EL (cell line): Measurements from ENCODE around the gene PDE4A.
A peak's percentile ranks its signal among the peaks of the same experiment; 100 is the strongest.

Experiments used
- DNase-seq: peaks from one replicate; pipeline ENCODE4 v3.0.0-alpha.2; 2016

Gene PDE4A

GRCh38 chr19:10468133-10468532 lies 47.8 kb downstream of the PDE4A start:
- DNase-seq: no peak

- DNase-seq: peak; percentile 46
These were observed 51.6 kb downstream of the PDE4A start for GRCh38 chr19:10471909-10472308.

- no peak for DNase-seq
These were observed 52.9 kb downstream of the PDE4A start for GRCh38 chr19:10473192-10473591.

GRCh38 chr19:10474962-10475451 lies 54.7 kb downstream of the PDE4A start:
- DNase-seq: no peak

DNA sequence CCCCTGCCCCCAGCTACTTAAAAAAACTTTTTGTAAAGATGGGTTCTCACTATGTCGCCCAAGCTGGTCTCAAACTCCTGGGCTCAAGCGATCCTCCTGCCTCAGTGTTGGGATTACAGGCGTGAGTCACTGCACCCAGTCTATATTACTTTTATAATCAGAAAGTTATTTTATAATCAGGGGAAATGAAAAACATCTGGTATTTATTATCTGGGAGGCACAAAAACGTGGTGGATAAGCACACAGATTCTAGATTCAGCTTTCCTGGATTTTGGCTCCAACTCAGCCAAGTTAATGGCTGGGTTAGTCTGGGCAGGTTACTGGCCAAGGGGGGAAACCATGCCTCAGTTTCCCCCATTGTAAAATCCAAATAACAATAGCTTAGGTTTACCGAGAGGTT lies 58.1 kb downstream of the PDE4A start:
- peak; percentile 28 for DNase-seq

DNA sequence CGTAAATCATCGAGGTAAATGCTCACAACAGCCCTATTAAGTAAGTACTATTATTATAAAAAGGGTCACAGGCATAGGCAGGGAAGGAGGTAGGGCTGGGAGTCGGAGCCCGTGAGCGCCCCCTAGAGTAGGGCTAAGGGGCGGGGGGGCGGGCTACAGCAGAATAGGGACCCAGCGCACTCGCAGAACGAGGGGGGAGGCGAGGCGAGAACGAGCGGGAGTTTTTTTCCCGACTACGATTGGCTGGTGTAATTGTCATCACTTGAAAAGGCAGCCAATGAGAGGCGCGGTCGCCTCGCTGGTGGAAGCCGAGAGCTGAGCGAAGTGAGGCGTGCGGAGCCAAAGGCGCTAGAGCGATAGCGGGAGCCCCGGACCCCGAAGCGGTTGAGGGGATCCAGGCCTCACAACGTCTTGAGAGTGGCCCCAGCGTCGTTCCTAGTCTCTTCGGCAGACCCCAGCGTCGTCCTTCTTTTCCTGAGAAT lies 58.6 kb downstream of the PDE4A start:
- DNase-seq: peak; percentile 92

DNA sequence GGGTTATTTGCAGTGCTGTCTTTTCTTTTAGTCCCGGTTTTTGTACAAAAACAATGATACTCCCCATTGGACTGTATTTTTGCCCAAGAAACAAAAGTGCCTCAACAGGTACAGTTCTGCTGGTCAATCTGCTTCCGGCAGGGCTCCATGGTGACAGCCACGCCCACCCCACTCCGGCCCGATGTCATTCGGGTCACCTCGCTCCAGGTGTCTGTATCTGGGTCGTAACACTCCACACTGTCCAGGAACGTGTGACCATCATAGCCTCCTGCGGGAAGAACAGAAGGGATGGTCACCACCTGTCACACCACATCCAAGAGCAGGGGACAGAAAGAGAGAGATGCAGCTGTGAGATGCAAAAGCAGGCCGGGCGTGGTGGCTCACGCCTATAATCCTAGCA lies 66.2 kb downstream of the PDE4A start:
- no peak for DNase-seq

GRCh38 chr19:10491472-10492047 lies 71.2 kb downstream of the PDE4A start:
- no peak for DNase-seq

- DNase-seq: no peak
These were observed 77.0 kb downstream of the PDE4A start for GRCh38 chr19:10497371-10497770.

- DNase-seq: no peak
These were observed 79.4 kb downstream of the PDE4A start for GRCh38 chr19:10499550-10500246.

DNA sequence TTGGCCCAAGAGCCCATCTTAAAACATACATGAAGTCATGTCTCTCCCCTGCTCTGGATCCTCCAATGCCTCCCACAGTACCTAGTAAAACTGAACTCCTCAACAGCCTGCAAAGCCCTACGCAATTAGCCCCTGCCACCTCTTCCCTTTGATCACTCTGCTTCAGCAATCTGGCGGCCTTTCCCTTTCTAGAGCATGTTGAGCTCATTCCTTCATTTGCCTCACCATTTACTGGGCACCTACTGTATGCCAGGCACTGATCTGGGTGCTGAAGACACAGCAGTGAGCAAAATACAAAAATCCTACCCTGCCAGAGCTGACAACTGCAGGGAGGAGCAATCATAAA lies 79.9 kb downstream of the PDE4A start:
- DNase-seq: no peak

DNA sequence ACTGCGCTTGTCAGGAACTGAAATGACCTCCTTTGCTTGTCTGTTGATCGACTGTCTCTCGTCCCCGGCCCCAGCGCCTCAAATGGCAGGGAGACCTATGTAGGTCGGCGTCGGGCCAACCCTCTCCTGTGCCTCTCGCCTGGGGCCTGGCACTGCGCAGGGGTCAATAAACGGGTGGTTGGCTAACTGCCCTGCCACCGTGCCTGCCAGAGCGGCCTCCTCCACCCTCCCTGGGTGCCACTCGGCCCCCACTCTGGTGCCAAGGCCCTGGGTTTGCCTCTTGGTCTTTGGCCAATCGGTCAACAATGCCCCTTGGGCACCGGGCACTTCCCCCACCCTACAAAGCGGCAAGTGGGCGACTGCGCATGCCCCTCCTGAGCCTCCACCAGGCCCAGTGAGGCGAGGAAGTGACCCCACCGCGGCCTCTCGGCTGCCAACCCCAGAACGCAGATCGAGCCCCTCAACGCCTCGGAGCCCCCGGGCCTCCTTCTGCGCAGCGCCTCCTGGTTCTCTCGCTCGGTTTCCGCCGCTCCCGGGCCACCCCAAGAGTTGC lies 81.7 kb downstream of the PDE4A start:
- peak; percentile 68 for DNase-seq

DNA sequence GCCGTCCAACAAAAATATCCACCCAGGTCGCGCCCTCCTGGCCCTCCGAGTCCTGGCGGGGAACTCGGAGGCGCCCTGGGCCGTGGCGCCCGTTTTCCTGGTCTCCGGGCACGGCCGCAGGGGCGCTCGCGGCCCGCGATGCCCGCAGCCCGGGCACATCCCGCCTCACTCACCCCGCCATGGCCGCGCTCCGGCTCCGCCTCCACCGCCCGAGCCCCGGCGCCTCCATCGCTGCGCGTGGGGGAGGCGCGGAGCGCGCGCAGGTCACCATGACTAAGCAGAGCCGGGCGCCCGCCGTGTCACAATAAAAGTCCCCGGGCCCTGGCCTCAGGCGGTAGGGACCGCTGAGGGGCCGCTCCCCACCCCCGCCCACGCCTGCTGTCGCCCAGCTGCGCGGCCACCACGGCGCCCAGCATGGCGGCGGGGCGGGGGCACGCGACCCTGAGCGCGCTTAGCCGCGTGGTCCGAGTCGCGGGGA lies 82.2 kb downstream of the PDE4A start:
- peak; percentile 89 for DNase-seq

GRCh38 chr19:10503002-10503789 lies 82.9 kb downstream of the PDE4A start, which contains the start of gene KEAP1:
TSS of gene KEAP1 (minus strand) at chr19:10503356. CDS start at chr19:10500033, 3,323 bp downstream.
- peak; percentile 42 for DNase-seq

DNA sequence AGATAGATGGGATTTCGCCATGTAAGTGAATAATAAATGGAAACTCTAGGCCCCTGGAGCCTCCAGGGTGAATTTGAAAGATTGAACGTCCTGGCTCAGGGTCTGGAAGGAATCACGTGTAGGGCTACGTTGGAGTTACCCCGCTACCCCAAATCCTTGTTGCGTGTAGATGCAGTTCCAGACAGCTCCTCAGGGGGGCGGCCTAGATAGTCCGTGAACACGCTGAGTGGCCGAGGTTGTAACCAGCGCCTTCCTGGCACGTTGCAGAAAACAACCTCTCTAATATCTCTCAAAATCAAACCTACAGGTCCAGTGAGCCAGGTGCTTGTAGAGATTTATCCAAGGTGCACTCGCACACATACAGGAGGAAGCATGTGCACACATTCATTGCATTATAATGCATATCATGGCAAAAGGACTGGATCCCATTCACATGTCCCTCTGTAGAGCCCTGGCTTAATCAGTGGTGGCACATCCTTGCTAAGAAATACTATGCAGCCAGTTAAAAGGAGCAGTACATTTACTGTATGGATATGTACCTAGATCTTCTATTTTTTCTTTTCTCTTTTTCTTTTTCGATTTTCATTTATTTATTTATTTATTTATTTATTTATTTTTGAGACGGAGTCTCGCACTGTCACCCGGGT lies 85.4 kb downstream of the PDE4A start:
- DNase-seq: peak; percentile 61

GRCh38 chr19:10508036-10508435 lies 87.7 kb downstream of the PDE4A start:
- no peak for DNase-seq

GRCh38 chr19:10508707-10509106 lies 88.4 kb downstream of the PDE4A start:
- no peak for DNase-seq

DNA sequence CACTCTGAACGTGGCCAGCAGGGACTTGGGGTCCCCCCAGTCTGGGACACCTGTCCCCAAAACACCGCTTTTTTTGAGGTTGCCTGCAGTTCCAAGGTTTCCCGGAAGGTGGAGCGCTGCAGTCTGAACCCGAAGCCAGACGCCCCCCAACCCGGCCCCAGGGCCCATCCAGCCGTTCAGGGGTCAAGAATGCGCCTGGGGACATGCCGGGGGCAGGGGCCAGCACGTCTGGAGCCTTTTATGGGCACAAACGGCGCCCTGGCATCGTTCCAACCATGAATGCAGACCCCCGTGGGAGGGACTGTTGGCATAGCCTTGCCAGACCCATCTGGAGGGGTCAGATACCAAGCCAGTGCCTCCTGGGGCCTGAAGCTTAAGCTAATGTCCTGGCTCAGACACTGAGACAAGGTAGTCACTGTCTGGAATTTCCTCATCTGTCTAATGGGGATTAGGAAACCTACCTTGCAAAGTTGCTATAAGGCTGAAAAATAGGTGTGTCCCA lies 90.0 kb downstream of the PDE4A start:
- DNase-seq: no peak

DNA sequence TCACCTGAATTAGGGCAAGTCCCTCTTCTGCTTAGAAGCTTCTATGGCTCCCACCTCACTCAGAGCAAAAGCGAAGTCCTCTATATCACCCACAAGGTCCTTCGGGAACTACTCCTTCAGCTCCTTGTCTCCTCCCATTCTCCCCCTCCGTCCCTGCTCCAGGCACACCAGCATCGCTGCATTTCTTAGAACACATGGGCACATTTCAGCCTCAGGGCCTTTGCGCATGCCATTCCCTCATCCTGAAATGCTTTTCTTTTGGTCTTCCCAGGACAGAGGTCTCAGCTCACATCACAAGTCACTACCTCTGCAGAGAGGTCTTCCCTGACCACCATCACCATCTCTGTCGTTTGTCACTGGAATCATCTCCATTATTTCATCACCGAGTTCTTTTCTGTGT lies 92.9 kb downstream of the PDE4A start:
- no peak for DNase-seq

GRCh38 chr19:10514211-10515145 lies 94.1 kb downstream of the PDE4A start:
- DNase-seq: no peak

- no peak for DNase-seq
These were observed 95.7 kb downstream of the PDE4A start for GRCh38 chr19:10516064-10516385.
